AG04449 (cell line): ENCODE measurements around the gene HECTD4.

Source experiments
- CTCF ChIA-PET: fragments of 350-600 bp; formaldehyde crosslinking; extraction: SDS; loops from one replicate; lab custom pipeline; 2021; ENCODE audit warnings: antibody characterized with exemption; lab: Yijun Ruan, JAX
- POLR2A ChIA-PET: fragments of 400-600, 350-600 bp; formaldehyde crosslinking; extraction: SDS; loops from one replicate; lab custom pipeline; 2020; ENCODE audit warnings: antibody characterized with exemption, inconsistent platforms; lab: Yijun Ruan, JAX
- DNase-seq: peaks from one replicate; pipeline ENCODE4 v3.0.0-alpha.2; 2010; ENCODE audit warnings: low read depth, low spot score
- H3K4me3 ChIP-seq: 2 replicates; pipeline ENCODE4 v1.5.1; 2011; ENCODE audit warnings: low read depth, mild to moderate bottlenecking, control low read depth, low read length
- CTCF ChIP-seq: IDR thresholded peaks from one replicate; pipeline ENCODE4 v1.5.1; 2011; ENCODE audit warnings: mild to moderate bottlenecking, moderate library complexity, low read length, control low read depth, inconsistent platforms; ENCODE audit not compliant: insufficient read depth; ENCODE audit errors: missing control alignments

HECTD4 gene

DNA sequence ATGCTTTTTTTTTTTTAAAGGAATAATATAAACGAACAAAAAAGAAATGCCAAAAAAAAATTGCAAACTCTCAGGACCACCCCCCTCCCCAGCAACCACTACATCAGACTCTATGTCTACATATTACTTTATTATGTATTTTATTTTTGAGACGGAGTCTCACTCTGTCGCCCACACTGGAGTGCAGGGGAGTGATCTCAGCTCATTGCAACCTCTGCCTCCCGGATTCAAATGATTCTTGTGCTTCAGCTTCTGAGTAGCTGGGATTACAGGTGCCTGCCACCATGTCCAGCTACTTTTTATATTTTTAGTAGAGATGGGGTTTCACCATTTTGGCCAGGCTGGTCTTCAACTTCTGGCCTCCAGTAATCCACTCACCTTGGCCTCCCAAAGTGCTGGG, 22.9 kb downstream of the HECTD4 start:
- CTCF ChIA-PET, result interaction anchor here (0.7 to 1.3 kb wide), 2 partner anchors 9 to 27 kb away, joined by 3 read pairs; no protein-coding TSS in a partner anchor
- H3K4me3 ChIP-seq, result no peak overlapping the region
- POLR2A ChIA-PET, result interaction anchor here (0.6 kb wide), 1 partner anchor 31 kb away, joined by 3 read pairs; no protein-coding TSS in a partner anchor
- no peak for TF ChIP-seq CTCF
- DNase-seq, result no peak

DNA sequence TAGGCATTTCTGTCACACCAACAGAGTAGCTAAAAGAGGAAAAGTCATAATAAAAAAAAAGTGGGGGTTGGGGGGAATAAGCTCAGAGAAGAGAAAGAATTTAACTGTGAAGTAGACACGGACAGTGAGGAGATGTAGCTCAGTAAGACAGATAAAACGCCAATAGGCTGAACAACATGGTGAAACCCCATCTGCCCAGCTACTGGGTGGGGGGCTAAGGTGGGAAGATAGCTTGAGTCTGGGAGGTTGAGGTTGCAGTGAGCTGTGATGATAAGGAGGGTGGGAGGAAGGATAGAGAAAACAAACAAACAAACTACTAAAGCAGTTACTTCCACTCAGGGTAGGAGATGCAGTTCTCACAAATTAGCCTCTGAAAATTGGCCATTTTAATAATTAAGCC, 25.0 kb downstream of the HECTD4 start:
- no peak for DNase-seq
- TF ChIP-seq CTCF, result no peak
- no peak overlapping the region for H3K4me3 ChIP-seq
- ChIA-PET POLR2A (interaction anchor here (1.0 kb wide), 1 partner anchor 9 kb away, joined by 3 read pairs; no protein-coding TSS in a partner anchor), CTCF (interaction anchor here (1.1 kb wide), 2 partner anchors 10 to 30 kb away, joined by 4 read pairs; no protein-coding TSS in a partner anchor)

DNA sequence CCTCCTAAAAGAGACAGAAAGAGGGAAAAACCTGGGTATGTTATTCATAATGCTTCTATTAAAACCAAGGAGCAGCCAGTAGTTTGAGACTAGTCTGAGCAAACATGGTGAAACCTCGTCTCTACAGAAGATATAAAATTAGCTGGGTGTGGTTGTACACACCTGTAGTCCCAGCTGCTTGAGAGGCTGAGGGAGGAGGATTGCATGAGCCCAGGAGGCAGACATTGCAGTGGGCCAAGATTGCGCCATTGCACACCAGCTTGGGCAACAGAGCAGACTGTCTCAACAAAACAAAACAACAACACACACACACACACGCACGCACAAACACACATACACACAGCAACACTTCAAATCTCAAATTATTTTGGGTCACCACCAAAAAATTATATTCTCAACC, 27.8 kb downstream of the HECTD4 start:
- DNase-seq, result no peak
- no peak for TF ChIP-seq CTCF
- ChIA-PET POLR2A (no interaction called here), CTCF (no interaction called here)
- no peak overlapping the region for H3K4me3 ChIP-seq

GRCh38 chr12:112353393-112353792, 28.8 kb downstream of the HECTD4 start:
- H3K4me3 ChIP-seq, result no peak overlapping the region
- POLR2A ChIA-PET, result no interaction called here
- CTCF ChIA-PET, result no interaction called here
- no peak for TF ChIP-seq CTCF
- no peak for DNase-seq

GRCh38 chr12:112352921-112353320, 29.3 kb downstream of the HECTD4 start:
- DNase-seq, result no peak
- ChIA-PET POLR2A (no interaction called here), CTCF (no interaction called here)
- H3K4me3 ChIP-seq, result no peak overlapping the region
- TF ChIP-seq CTCF, result no peak

DNA sequence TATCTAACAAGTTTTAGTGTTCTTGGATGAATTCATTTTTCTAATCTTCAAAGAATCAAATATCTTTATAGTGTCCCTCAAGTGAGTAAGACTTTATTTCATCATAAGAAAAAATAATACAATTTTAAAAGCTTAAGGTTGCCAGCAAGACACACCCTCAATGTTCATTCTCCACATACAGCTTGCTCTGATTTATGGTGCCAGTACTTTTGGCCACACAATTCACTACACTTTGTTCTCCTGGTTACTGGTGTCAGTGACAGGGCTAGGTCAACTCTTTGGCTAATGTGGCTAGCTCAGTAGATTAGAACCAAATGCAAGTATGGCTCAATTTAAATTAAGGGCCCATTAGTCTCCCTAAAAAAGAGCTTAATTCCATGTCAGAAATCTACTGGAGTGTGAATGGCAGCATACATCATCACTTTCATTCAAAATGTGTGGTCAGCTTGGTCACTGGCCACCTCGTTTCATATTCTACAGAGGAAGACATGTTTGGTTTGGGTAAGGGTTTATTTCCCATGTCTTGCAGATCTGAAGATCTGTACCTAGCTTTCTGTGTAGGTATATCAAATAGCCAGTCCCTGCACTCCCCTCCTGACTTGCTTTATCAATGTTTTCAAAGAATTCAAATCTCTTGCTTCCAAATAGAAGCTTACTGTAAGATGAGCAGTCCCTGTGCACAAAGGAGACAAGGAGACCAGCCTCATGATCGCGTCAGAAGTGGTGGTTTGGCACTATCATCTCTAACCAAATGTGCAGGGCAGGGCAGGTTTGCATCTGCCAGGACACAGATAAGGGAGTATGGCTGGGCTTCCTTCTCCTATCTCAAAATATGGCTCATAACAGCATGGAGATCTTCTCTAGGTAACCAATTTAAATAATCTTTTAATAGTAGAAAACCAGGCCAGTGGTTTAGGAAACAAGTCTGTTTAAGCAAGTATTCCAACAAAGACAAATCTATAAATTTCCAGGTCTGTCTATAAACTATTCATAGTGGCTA, 31.3 kb downstream of the HECTD4 start:
- DNase-seq, result no peak
- TF ChIP-seq CTCF, result no peak
- ChIA-PET POLR2A (no interaction called here), CTCF (interaction anchor here (0.6 to 1.4 kb wide), 5 partner anchors 8 to 153 kb away, joined by 3 to 4 read pairs (median 3); no protein-coding TSS in a partner anchor)
- no peak overlapping the region for H3K4me3 ChIP-seq
